Measurements from ENCODE around the gene NUMBL.
"Not testable (repeated sequence)": the region's sequence is repeated elsewhere in the genome, so short reads cannot be mapped to it uniquely, and the experiment has no call there.

NUMBL gene

GRCh38 chr19:40639638-40639982 is 50.8 kb downstream of the NUMBL start:
- Histone ChIP-seq H3K4me3 (ENCODE audit: low read length) (no peak overlapping the region), H3K4me2 (ENCODE audit: low read length) (no peak overlapping the region), H3K9ac (ENCODE audit: low read depth, low read length) (no peak overlapping the region), H3K27me3 (ENCODE audit: control insufficient read depth, insufficient read depth, low read length) (peaks cover 4% of the 10 kb centered on the region), H3K9me3 (replicated peaks; ENCODE audit: low read length) (no peaks in the 10 kb centered on the region), H3K36me3 (ENCODE audit: insufficient read depth, low read length) (no peaks in the 10 kb centered on the region), H3K4me1 (ENCODE audit: control insufficient read depth, insufficient read depth, low read length) (peaks cover 14% of the 10 kb centered on the region)

- Histone ChIP-seq H3K4me2 (ENCODE audit: low read length) (no peak overlapping the region), H3K4me1 (ENCODE audit: control insufficient read depth, insufficient read depth, low read length) (peaks cover 24% of the 10 kb centered on the region), H3K4me3 (ENCODE audit: low read length) (no peak overlapping the region), H3K27me3 (ENCODE audit: control insufficient read depth, insufficient read depth, low read length) (peaks cover 4% of the 10 kb centered on the region), H3K9me3 (replicated peaks; ENCODE audit: low read length) (no peaks in the 10 kb centered on the region), H3K9ac (ENCODE audit: low read depth, low read length) (no peak overlapping the region), H3K36me3 (ENCODE audit: insufficient read depth, low read length) (no peaks in the 10 kb centered on the region)
These were observed 52.1 kb downstream of the NUMBL start for GRCh38 chr19:40638327-40638726.

- no peaks in the 10 kb centered on the region for H3K36me3 ChIP-seq (ENCODE audit: insufficient read depth, low read length)
- no peak overlapping the region for H3K9ac ChIP-seq (ENCODE audit: low read depth, low read length)
- peaks cover 15% of the 10 kb centered on the region for H3K4me1 ChIP-seq (ENCODE audit: control insufficient read depth, insufficient read depth, low read length)
- no peaks in the 10 kb centered on the region for H3K9me3 ChIP-seq (replicated peaks; ENCODE audit: low read length)
- H3K4me3 ChIP-seq (ENCODE audit: low read length): no peak overlapping the region
- H3K4me2 ChIP-seq (ENCODE audit: low read length): no peak overlapping the region
- peaks cover 4% of the 10 kb centered on the region for H3K27me3 ChIP-seq (ENCODE audit: control insufficient read depth, insufficient read depth, low read length)
These were observed 57.2 kb downstream of the NUMBL start for GRCh38 chr19:40633207-40633606.

GRCh38 chr19:40632311-40633036 is 58.0 kb downstream of the NUMBL start:
- Histone ChIP-seq H3K27me3 (ENCODE audit: control insufficient read depth, insufficient read depth, low read length) (peaks cover 4% of the 10 kb centered on the region), H3K4me1 (ENCODE audit: control insufficient read depth, insufficient read depth, low read length) (peaks cover 15% of the 10 kb centered on the region), H3K4me2 (ENCODE audit: low read length) (no peak overlapping the region), H3K4me3 (ENCODE audit: low read length) (no peak overlapping the region), H3K9ac (ENCODE audit: low read depth, low read length) (no peak overlapping the region), H3K9me3 (replicated peaks; ENCODE audit: low read length) (no peaks in the 10 kb centered on the region), H3K36me3 (ENCODE audit: insufficient read depth, low read length) (no peaks in the 10 kb centered on the region)

GRCh38 chr19:40630571-40631160 is 59.8 kb downstream of the NUMBL start:
- Histone ChIP-seq H3K4me1 (ENCODE audit: control insufficient read depth, insufficient read depth, low read length) (peaks cover 15% of the 10 kb centered on the region), H3K36me3 (ENCODE audit: insufficient read depth, low read length) (no peaks in the 10 kb centered on the region)

GRCh38 chr19:40629346-40629745 is 61.1 kb downstream of the NUMBL start:
- Histone ChIP-seq H3K9ac (ENCODE audit: low read depth, low read length) (no peak overlapping the region), H3K4me2 (ENCODE audit: low read length) (no peak overlapping the region), H3K4me3 (ENCODE audit: low read length) (no peak overlapping the region), H3K4me1 (ENCODE audit: control insufficient read depth, insufficient read depth, low read length) (peaks cover 15% of the 10 kb centered on the region), H3K9me3 (replicated peaks; ENCODE audit: low read length) (no peaks in the 10 kb centered on the region), H3K27me3 (ENCODE audit: control insufficient read depth, insufficient read depth, low read length) (no peaks in the 10 kb centered on the region), H3K36me3 (ENCODE audit: insufficient read depth, low read length) (no peaks in the 10 kb centered on the region)

More at GRCh38 chr19:40630571-40631160, 59.8 kb downstream of the NUMBL start:
- no peaks in the 10 kb centered on the region for H3K9me3 ChIP-seq (replicated peaks; ENCODE audit: low read length)
- H3K4me2 ChIP-seq (ENCODE audit: low read length): no peak overlapping the region
- H3K27me3 ChIP-seq (ENCODE audit: control insufficient read depth, insufficient read depth, low read length): peaks cover 4% of the 10 kb centered on the region
- H3K9ac ChIP-seq (ENCODE audit: low read depth, low read length): no peak overlapping the region
- no peak overlapping the region for H3K4me3 ChIP-seq (ENCODE audit: low read length)

- H3K36me3 ChIP-seq (ENCODE audit: insufficient read depth, low read length): no peaks in the 10 kb centered on the region
- no peak overlapping the region for H3K4me3 ChIP-seq (ENCODE audit: low read length)
- no peak overlapping the region for H3K4me2 ChIP-seq (ENCODE audit: low read length)
- H3K9me3 ChIP-seq (replicated peaks; ENCODE audit: low read length): no peaks in the 10 kb centered on the region
- H3K27me3 ChIP-seq (ENCODE audit: control insufficient read depth, insufficient read depth, low read length): no peaks in the 10 kb centered on the region
- H3K4me1 ChIP-seq (ENCODE audit: control insufficient read depth, insufficient read depth, low read length): peaks cover under 1% of the 10 kb centered on the region
- H3K9ac ChIP-seq (ENCODE audit: low read depth, low read length): no peak overlapping the region
These were observed 62.8 kb downstream of the NUMBL start for GRCh38 chr19:40627486-40628279.

GRCh38 chr19:40626918-40627317 is 63.5 kb downstream of the NUMBL start:
- H3K27me3 ChIP-seq (ENCODE audit: control insufficient read depth, insufficient read depth, low read length): no peaks in the 10 kb centered on the region
- no peaks in the 10 kb centered on the region for H3K4me1 ChIP-seq (ENCODE audit: control insufficient read depth, insufficient read depth, low read length)
- H3K9ac ChIP-seq (ENCODE audit: low read depth, low read length): no peak overlapping the region
- no peak overlapping the region for H3K4me2 ChIP-seq (ENCODE audit: low read length)
- no peak overlapping the region for H3K4me3 ChIP-seq (ENCODE audit: low read length)
- H3K9me3 ChIP-seq (replicated peaks; ENCODE audit: low read length): no peaks in the 10 kb centered on the region
- H3K36me3 ChIP-seq (ENCODE audit: insufficient read depth, low read length): no peaks in the 10 kb centered on the region

GRCh38 chr19:40625406-40626120 is 64.9 kb downstream of the NUMBL start:
- H3K9ac ChIP-seq (ENCODE audit: low read depth, low read length): no peak overlapping the region
- H3K4me1 ChIP-seq (ENCODE audit: control insufficient read depth, insufficient read depth, low read length): no peaks in the 10 kb centered on the region
- H3K27me3 ChIP-seq (ENCODE audit: control insufficient read depth, insufficient read depth, low read length): no peaks in the 10 kb centered on the region
- H3K4me3 ChIP-seq (ENCODE audit: low read length): no peak overlapping the region
- no peak overlapping the region for H3K4me2 ChIP-seq (ENCODE audit: low read length)
- no peaks in the 10 kb centered on the region for H3K9me3 ChIP-seq (replicated peaks; ENCODE audit: low read length)
- H3K36me3 ChIP-seq (ENCODE audit: insufficient read depth, low read length): no peaks in the 10 kb centered on the region

- not testable (repeated sequence) for H3K9me3 ChIP-seq (replicated peaks; ENCODE audit: low read length); H3K4me3 ChIP-seq (ENCODE audit: low read length); H3K4me1 ChIP-seq (ENCODE audit: control insufficient read depth, insufficient read depth, low read length); H3K9ac ChIP-seq (ENCODE audit: low read depth, low read length); H3K27me3 ChIP-seq (ENCODE audit: control insufficient read depth, insufficient read depth, low read length); H3K36me3 ChIP-seq (ENCODE audit: insufficient read depth, low read length); H3K4me2 ChIP-seq (ENCODE audit: low read length)
These were observed 65.9 kb downstream of the NUMBL start for GRCh38 chr19:40624369-40625153.

Data from skeletal muscle satellite cell (primary cell).